Stimulated activated CD4-positive, alpha-beta T cell treated with anti-CD3 and anti-CD28 coated beads, Interleukin-12 subunit alpha, Interleukin-12 subunit beta, amount 100 ng/mL, for 24 hours (primary cell): ENCODE results near the gene ANXA2.
"Not testable (repeated sequence)": the region's sequence is repeated elsewhere in the genome, so short reads cannot be mapped to it uniquely, and the experiment has no call there.

Source experiments
- DNase-seq, 2 experiments: peaks; one replicate each; pipeline ENCODE4 v3.0.0-alpha.2; 2020; ENCODE audit warnings: low read depth in 2 of 2

The ANXA2 gene

DNA sequence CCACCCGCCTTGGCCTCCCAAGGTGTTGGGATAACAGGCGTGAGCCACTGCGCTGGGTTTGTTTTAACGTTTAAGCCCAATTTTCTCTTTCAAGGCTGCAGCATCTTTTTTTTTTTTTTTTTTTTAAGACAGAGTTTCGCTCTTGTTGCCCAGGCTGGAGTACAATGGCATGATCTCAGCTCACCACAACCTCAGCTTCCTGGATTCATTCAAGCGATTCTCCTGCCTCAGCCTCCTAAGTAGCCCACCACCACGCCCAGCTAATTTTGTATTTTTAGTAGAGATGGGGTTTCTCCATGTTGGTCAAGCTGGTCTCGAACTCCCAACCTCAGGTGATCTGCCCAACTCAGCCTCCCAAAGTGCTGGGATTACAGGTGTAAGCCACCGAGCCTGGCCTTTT, 12.6 kb upstream of the ANXA2 start:
- DNase-seq: not testable (repeated sequence)

DNA sequence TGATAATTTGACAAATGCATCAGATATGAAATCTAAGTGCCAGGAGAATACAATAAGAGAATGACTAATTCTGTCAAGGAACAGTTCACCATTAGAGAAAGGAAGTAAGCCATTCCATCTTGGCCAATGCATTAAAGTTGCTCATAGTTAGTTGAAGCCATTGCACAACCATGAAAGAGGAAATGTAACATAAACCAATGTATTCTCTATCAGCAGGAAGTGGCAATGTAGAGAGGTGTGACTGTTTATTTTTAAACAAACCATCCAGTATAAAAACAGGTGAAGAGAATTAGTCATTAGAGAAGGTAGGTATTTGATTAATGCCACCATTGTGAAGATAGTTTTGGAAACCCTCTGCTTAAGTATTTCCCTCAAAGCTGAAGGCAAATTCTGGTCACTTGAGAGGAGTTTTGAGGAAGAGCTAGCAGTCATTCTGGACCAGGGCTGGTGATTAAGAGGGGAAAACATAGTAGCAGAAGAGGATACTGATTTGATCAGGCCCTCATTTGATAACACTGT, 10.7 kb upstream of the ANXA2 start:
- DNase-seq: no peak

DNA sequence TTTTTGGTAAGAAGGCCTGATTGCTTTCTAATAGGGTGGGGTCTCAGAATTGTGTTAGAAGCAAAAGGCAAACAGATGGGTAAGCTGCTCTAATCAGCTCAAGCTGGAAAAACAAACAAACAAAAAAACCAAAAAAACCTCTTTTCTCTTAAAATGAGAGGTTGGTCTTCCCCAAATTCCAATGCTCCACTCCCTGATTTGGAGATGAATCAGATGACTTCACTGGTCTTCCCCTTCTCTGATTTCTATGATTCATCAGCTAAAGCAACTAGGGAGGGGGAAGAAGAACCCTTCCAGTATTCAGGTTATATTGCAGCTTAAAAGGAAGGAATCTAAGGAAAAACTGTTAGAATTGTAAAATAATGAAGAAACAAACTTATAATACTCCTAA, 9.6 kb upstream of the ANXA2 start:
- DNase-seq: no peak

DNA sequence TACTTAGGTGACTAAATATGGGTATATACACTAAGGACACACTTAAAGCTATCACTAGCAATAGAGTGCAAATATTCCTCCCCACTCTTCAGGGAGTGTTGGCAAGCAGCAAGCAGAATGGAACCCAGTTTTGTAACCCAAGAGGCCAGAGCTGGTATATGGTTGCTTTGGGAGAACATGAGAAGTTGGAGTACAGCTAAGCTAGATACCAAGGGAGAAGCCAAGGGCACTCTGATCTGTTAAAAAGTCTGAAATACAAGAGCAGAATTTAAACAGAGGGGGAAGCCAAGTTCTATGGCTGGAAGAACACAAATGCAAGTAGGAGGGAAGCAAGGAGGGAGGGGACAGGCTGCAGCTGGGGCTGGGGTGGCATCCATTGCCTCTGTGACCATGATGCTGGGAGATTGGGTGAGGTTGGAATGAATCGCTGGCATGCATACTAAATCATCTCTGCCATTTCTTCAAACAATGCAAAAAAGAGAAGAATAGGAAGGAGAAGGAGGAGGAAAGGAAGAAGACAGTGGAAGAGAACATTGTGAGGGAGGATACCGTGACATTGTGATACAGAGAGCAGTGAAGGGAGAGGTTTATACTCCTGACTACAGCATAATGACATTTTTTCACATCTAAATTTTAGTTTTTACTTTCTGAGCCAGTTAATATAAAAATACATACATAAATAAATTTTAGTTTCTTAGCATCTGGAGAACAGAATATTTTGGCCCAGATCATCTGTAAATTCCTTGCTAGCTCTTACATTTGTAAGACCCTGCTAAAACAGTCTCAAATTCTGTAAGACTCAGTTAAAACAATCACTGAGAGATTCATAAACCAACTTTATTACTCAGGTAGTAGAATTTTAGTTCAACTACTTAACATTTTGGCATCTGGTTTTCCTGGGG, 9.0 kb upstream of the ANXA2 start:
- DNase-seq: no peak

DNA sequence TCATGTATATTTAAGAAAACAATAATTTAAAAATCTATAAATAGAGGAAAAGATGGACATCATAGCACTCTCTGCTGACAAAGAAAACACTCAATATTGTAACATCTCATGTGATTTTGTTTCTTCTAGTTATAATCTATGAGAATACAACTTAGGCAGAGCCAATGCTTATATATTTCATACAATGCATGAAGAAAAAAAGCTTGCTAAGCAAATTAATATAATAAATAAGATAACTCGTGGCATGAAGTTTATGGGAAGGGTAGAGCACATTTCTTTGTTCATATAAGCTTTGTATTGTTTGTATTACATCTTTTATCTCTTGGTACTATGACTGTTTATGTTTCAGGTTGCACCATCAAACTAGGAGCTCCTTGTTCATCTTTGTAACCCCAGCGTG, 7.6 kb upstream of the ANXA2 start:
- DNase-seq: no peak

DNA sequence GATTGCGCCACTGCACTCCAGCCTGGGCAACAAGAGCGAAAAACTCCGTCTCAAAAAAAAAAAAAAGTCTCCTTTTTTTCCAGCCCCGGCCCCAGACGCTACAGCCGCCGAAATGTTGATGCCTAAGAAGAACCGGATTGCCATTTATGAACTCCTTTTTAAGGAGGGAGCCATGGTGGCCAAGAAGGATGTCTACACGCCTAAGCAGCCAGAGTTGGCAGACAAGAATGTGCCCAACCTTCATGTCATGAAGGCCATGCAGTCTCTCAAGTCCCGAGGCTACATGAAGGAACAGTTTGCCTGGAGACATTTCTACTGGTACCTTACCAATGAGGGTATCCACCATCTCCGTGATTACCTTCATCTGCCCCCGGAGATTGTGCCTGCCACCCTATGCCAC, 6.6 kb upstream of the ANXA2 start:
- not testable (repeated sequence) for DNase-seq

DNA sequence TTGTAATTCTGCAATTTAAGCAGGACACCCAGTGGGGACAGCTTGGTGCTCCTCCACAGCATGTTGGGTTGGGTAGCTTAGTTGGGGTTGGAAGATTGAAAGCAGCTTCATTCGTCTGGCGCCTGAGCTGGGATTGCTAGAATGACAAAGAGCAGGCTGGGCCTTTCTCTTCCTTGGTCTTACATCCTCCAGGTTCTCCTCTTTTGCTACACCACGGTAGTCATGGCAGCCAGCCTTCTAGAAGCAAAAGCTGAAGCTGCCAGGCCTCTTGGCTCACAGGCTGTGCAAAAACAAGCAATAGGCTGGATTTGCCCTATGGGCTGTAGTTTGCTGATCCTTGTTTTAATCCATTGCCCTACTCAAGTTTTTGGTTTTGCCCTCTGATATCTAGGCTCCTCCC, 3.2 kb upstream of the ANXA2 start:
- DNase-seq: no peak

DNA sequence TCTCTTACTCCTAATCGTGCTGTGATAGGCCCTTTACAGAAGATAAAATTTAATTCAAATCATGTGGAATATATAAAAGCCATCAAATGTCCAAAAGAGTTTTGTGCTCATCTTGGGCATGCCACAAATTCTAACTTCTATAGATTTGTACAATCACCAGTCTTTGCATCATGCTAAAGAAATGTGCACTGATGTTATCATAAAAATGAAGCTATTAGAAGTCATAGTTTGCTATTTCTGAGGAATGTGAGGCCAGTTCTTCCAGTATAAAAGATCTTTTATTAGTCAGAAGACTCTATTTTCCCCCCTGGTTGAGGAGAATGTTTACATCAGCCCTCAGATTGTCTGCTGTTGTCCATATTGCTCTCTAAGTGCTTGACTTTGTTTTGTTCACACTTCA, 2.1 kb upstream of the ANXA2 start:
- no peak for DNase-seq

DNA sequence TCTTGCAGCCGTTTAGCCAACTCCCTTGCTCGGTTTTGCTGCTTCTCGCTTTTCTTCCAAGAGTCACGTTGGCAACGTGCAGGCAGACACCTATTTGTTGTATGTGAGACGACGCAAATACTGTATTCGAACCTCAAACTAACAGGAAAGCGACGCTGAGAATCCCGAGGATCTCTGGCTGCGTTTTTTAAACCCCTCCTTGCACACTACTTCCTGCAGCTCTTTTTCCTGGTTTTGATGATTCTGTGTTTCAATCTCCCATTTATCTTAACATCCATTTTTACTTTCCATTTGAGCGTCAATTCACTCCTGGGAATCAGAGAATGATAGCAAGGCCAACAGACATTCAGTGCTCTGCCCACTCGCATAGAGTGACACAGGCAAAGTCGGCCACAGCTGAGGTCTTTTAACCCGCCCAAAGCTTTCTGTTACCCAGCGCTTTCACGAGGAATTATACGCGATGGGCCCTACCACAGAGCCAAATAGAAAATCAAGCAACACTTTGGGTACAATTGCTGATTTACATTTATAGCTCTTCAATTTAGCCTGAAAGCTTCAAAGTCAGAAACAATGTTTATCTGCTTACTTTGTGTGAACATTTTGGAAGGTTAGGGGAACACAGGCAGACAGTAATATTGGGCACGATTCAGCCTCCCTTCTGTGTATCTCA, 1.6 kb upstream of the ANXA2 start:
- DNase-seq: no peak

DNA sequence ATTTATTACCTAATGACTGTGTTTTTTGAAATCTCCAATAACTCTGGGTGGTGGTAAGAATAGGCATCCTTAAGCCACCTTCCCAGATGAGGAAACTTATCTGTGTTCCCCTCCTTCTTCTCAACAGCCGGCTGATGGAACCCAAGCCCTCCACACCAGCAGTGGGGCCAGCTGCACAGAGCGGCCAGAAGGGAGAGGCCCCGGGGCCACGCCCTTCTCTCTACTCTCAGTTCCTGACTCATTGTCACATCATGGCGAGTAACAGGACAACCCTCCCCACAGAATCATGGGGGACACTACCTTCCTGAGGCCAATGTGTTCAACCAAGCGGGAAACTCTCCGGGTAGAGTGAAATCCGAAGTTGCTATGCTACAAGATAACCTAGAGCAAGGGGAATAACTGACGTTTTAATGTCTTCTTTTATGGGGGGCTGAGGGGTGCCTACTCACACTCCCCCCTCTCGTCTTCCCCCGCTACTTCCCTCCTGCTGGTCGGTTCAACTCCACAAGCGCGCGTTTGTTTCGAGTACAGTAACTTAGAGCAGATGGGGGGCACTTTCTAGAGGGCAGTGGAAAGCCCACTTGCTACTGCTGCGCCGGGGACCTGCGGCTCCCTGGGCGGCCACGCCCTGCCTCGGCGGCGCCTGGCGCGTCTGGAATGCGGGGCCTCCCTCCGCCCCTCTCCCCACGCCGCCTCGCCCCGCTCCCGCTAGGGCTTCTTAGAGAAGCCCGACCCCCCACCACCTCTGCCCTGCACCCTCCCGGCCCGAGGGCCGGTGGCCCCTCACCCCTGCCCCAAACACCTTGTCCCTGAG, 621 bp downstream of the ANXA2 start:
- peak in 1 of 2 experiments; percentile 32 for DNase-seq

DNA sequence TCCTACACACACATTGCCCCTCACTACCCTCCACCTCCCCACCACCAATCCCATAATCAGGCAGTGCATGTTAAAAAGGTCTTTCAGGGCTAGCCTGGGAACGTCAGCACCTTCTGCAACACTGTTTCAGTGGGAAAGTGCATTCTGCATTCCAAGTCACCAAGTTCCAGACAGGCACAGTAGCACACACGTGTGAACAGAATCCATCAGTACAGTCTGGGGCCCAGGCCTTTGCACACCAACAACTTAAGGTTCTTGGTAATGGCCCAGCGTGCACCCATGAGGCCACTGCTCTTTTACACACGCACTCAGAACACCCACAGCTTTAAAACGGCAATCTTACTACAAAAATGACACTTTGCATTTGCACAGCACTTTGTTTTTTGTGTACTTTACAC, 1.2 kb downstream of the ANXA2 start:
- no peak for DNase-seq

DNA sequence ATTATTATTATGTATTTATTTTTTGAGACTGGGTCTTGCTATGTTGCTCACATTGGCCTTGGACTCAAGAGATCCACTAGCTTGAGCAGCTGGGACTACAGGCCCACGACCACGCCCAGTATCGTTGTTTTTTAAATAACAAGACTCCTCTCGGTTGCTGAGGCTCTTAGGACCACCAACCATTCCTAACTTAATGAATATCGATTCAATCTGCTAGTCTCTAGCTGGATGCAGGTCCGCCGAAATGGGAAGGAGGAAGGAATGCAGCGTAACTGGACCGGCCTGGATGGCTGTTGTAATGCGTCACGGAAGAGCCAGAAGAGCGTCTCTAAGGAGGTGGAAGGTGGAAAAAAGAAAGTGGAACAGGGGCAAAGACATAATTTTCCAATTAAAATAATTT, 1.7 kb downstream of the ANXA2 start:
- DNase-seq: no peak

DNA sequence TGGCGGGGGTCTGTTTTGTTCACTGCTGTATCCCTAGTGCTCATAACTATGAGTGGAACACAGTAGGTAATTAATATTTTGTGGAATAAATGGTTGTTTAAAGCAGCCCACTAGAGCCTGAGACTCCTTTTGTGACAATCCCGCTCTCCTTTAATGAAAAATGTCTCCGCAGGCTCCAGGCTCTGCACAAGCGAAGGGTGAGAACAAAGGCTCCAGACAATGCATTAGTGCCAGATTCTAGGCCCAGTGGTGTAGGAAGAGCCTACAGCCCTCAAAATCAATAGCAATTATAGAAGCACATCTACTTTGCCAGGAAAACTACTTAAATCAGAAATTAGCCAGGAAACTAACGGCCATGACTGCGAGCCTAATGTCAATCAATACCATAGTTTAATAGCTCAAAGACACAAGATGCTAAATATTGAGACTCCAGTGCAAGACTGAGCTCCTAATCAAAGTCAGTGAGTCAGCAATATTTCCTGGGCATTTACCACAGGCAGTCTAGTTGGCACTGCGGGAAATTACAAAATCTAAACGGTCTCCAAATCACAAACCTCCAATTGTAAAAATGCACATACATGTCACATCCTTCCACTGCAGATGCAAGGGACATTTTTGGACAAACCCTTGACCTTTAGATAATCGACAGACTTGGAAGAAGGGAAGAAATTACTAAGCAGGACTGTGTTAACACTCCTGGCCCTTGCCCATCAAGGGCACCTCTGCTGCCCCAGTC, 2.3 kb downstream of the ANXA2 start:
- DNase-seq: no peak

DNA sequence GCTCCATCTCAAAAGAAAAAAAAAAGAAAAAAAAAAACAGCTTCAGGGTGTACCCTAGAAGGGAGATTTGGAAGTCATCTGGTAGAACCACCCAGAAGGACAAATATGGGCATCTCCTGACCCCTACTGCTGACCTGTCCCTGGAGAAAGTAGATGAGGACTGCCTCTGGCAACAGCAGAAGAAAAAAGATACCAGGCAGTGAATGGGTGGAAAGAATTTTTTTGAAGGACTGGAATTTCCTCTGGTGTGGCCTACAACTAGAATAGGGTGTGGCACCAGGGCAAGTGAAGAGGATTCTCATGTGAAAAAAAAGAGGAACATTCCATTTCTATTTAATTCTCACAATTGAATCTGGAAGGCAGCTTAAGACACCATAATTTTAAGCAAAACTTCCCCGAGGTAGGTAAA, 3.1 kb downstream of the ANXA2 start:
- no peak for DNase-seq

DNA sequence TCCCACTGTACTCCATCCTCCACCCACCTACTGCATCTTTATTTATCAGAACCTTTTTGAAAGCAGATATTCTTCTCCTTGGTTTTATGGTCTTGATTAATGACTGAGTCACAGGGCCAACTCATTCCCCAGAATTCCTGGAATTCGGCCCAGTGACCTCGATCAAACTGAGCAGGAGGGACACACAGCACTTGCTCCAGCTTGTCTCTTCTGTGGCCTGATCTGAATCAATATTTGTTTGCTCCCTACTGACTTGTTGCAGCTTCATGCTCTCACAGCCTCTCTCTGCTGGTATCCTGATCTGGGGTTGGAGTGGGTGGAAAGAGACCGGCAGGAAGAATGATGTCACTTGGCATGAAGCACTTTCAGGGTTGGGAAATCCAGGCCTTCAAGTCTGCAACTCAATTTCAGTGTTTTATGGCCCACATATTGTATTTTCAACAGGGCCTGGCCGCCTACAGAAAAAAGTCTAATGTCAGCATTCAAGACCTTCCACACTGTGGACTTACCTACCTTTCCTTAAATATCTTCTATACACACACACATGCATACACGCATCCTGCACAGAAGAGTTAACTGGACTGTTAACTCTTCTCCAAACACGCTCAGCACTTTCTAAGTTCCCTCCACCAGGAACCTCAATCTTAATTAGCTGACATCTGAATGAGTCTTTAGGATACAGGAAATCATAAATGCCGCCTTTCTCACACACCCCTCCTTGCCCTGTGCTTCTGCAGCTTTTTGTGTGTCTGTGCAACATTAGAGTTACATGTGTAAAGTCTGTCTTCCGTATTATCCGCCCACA, 4.6 kb downstream of the ANXA2 start:
- no peak for DNase-seq

DNA sequence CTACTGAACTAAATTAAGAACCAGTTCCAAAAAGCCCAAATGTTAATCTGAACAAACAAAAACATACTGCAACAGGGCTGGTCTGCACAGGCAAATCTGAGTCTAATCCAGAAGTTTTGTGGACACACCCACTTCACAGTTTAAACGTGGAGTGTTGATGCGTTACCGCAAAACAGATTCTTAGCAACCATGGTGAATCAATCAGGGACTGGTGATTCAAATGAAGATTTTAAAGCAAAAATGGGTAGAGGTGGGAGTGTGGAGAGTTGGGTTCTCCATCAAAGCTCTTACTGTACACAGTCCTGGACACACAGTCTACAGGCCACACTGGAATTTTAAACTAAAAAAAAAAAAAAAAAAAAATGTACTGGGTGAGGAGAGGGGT, 5.2 kb downstream of the ANXA2 start:
- no peak for DNase-seq

DNA sequence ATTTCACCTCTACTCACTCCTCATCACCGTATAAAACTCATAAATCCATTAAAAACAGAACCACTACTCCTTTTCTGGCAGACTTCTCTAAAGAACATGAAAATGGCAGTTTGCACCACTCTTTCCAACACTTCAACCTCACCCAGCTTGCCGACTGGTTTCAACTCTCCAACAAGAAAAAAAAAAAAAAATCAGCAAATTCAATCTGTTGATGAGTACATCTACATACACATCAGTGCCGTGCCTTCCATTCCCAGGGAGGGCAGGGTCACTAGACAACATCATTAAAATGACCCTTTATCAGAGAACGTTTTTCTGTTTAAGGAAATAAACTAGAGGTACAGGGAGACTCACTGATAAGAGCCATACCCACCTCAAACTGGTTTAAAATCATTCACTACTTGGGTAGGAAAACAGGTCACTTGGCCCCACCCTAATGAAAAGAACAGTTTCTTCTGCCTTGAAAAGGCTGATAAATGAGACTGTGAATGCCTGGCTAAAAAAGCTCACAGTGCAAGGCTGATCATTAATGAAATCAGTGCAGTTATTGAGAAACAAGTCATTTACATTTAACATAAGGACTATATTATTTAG, 6.0 kb downstream of the ANXA2 start:
- no peak for DNase-seq

DNA sequence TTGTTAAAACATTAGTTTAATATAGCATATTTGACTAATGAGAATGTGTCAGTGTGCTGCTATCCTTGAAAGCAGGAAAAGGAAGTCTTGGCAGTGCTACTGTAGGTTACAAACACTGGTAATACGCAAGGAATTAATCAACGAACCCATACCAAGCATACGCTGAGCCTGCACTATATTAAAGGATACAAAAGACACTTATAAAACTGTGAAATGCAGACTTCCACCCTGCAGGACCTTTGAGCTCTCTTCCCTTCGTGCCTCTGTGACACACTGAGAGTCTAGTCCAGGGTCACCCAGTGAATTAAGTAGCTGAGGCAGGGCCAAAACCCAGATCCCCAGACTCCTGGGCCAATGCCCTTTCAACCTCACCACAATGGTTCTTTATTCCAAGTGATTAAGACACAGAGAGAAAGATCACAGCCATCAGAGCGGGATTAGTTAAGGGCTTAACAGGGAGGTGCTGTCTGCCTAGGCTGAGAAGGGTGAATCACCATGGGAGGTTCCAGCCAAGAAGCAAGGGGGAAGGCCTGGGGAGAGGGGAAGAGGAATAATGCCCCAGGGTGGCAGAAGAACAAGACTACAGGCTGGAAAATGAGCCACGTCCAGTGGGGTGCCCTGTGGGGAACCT, 6.8 kb downstream of the ANXA2 start:
- no peak for DNase-seq

DNA sequence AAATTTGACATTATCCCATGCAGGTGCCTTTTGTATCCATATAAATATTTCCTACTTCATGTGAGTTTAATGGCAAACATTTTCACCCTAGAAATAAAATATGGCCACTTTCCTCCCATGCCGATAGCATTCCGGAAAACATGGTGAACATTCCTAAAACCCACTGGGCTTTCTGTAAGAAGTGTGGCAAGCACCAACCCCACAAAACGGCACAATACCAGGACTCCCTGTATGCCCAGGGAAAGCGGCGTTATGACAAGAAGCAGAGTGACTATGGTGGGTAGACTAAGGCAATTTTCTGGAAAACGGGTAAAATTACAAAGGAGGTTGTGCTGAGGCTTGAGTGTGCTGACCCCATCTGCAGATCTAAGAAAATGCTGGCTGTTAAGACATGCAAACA, 7.6 kb downstream of the ANXA2 start:
- no peak for DNase-seq
